Thoracic aorta (tissue), 2 donors: Measurements from ENCODE around the gene IGFL1. TPM values are rescaled to one million over a fixed set of nuclear protein-coding genes. Genes with fewer than 3 reads are reported as not detected.
"Not testable (repeated sequence)": the region's sequence is repeated elsewhere in the genome, so short reads cannot be mapped to it uniquely, and the experiment has no call there.

Source experiments
- ATAC-seq: fragments of 150-250 bp; one replicate; pipeline ENCODE4 v1.8.0; 2017; ENCODE audit warnings: low read depth; ENCODE audit not compliant: insufficient number of reproducible peaks, low FRiP score
- DNase-seq: peaks from one replicate; pipeline ENCODE4 v3.0.0-alpha.2; 2020; ENCODE audit warnings: low spot score
- H3K27ac ChIP-seq, 2 donors: fragments of 200-600 bp; sonication (generic); 1 replicate in 1 of 2; 2 replicates in 1 of 2; pipeline ENCODE4 v1.5.1; 2016; ENCODE audit warnings: mild to moderate bottlenecking in 2 of 2, moderate library complexity in 2 of 2
- H3K27me3 ChIP-seq: fragments of 200-600 bp; sonication (generic); replicated peaks from 2 replicates; pipeline ENCODE4 v1.6.0; 2016; ENCODE audit warnings: mild to moderate bottlenecking; ENCODE audit not compliant: insufficient read depth
- H3K36me3 ChIP-seq: fragments of 200-600 bp; sonication (generic); one replicate; pipeline ENCODE4 v1.5.1; 2016
- H3K4me1 ChIP-seq, 2 donors: fragments of 200-600 bp; sonication (generic); 1 replicate in 1 of 2; 2 replicates in 1 of 2; pipeline versions ENCODE4 v1.5.1 to v1.6.0; 2016; ENCODE audit warnings: low read depth in 2 of 2, mild to moderate bottlenecking in 1 of 2; ENCODE audit not compliant: control insufficient read depth in 1 of 2
- H3K4me3 ChIP-seq: fragments of 200-600 bp; sonication (generic); 2 replicates; pipeline ENCODE4 v1.5.1; 2016; ENCODE audit warnings: mild to moderate bottlenecking
- H3K9me3 ChIP-seq: fragments of 200-600 bp; sonication (generic); 2 replicates; pipeline ENCODE4 v1.5.1; 2016
- total RNA-seq, 2 donors: library from RNA; depleted of rRNA; stranded (reverse); fragments of >200 nt; gene quantifications; one replicate each; pipeline versions ENCODE4 v1.1.0 to v1.2.3, GENCODE V29; 2016
- TF ChIP-seq, protein P1 (sequence below): fragments of 200-600 bp; sonication (generic); IDR thresholded peaks from one replicate; pipeline ENCODE4 v1.5.1; 2019; ENCODE audit warnings: antibody characterized with exemption

Gene IGFL1
- total RNA-seq, 2 donors from 2014 or later: not detected

GRCh38 chr19:46209051-46209450, 20.5 kb upstream of the IGFL1 start:
- Histone ChIP-seq H3K9me3 (no peaks in the 10 kb centered on the region), H3K27me3 (no peaks in the 10 kb centered on the region), H3K27ac (no peak overlapping the region), H3K36me3 (no peaks in the 10 kb centered on the region), H3K4me1 (peaks cover 0 to 19% of the 10 kb centered on the region in 2 donors), H3K4me3 (no peak overlapping the region)
- TF ChIP-seq, protein P1, sequence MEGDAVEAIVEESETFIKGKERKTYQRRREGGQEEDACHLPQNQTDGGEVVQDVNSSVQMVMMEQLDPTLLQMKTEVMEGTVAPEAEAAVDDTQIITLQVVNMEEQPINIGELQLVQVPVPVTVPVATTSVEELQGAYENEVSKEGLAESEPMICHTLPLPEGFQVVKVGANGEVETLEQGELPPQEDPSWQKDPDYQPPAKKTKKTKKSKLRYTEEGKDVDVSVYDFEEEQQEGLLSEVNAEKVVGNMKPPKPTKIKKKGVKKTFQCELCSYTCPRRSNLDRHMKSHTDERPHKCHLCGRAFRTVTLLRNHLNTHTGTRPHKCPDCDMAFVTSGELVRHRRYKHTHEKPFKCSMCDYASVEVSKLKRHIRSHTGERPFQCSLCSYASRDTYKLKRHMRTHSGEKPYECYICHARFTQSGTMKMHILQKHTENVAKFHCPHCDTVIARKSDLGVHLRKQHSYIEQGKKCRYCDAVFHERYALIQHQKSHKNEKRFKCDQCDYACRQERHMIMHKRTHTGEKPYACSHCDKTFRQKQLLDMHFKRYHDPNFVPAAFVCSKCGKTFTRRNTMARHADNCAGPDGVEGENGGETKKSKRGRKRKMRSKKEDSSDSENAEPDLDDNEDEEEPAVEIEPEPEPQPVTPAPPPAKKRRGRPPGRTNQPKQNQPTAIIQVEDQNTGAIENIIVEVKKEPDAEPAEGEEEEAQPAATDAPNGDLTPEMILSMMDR: no peak
- ATAC-seq: no peak
- DNase-seq: no peak

DNA sequence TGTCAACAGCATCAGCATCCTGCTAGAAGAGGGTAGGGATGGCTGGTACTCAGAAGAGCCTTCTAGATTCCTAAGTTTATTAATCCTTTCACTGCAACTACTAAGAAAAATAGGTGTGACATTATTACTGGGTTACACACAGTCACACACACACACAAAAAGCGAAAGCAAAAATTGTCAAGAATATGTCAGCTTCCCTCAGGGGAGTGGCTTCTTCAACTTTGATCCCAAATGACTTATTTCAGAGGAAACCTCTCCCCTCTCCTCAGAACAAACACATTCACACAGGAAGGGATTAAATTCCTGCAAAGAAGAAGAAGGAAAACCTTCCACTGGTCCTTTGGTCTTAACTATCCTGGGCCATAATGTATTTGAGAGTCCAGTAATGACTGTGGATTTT, 20.1 kb upstream of the IGFL1 start:
- ATAC-seq (no peak), DNase-seq (no peak)
- H3K27me3 ChIP-seq: no peaks in the 10 kb centered on the region
- TF ChIP-seq, protein P1: no peak
- peaks cover 0 to 19% of the 10 kb centered on the region in 2 donors for H3K4me1 ChIP-seq
- H3K27ac ChIP-seq: no peak overlapping the region
- H3K9me3 ChIP-seq: no peaks in the 10 kb centered on the region
- H3K4me3 ChIP-seq: no peak overlapping the region
- H3K36me3 ChIP-seq: no peaks in the 10 kb centered on the region

DNA sequence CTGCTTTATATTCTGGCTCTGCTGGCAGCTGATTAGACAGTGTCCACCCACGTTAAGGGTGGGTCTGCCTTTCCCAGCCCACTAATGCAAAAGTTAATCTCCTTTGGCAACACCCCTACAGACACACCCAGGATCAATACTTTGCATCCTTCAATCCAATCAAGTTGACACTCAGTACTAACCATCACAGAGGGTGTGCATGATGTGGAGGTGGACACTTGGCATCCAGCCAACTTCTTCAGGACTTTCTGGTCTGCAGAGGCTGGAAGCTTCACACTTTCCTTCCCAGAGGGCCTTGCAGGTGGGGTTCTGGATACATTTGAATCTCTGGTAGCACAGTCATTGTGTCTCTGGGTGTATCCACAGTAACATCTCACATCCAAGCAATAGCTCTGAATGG, 18.9 kb upstream of the IGFL1 start:
- H3K4me3 ChIP-seq: no peak overlapping the region
- TF ChIP-seq, protein P1: no peak
- DNase-seq: no peak
- H3K4me1 ChIP-seq: peaks cover 0 to 19% of the 10 kb centered on the region in 2 donors
- no peaks in the 10 kb centered on the region for H3K27me3 ChIP-seq
- no peaks in the 10 kb centered on the region for H3K9me3 ChIP-seq
- no peak for ATAC-seq
- H3K36me3 ChIP-seq: no peaks in the 10 kb centered on the region
- no peak overlapping the region for H3K27ac ChIP-seq

GRCh38 chr19:46211201-46211881, 18.2 kb upstream of the IGFL1 start:
- no peak overlapping the region for H3K4me3 ChIP-seq
- ATAC-seq (no peak), DNase-seq (no peak)
- peaks cover 0 to 15% of the 10 kb centered on the region in 2 donors for H3K4me1 ChIP-seq
- no peaks in the 10 kb centered on the region for H3K36me3 ChIP-seq
- no peaks in the 10 kb centered on the region for H3K9me3 ChIP-seq
- H3K27me3 ChIP-seq: no peaks in the 10 kb centered on the region
- H3K27ac ChIP-seq: no peak overlapping the region
- TF ChIP-seq, protein P1: no peak

DNA sequence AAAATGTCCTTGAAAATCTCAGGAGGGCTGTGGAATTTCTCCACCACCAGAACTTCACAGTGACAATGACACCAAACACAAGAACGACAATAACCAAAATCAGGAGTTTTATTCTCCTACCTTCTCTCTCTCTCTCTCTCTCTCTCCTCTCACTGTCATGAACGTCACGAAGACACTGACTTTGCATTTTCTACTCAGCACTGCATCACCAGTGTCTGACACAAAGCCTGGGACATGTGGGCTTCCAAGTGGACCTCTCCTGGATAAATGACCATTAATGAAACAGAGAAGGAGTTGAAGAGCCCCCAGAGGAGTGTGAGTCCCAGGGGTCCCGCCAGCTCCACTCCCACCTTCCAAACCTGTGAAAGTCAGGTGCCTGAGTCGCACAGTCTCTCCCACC, 16.9 kb upstream of the IGFL1 start:
- ATAC-seq, DNase-seq: not testable (repeated sequence)

GRCh38 chr19:46213156-46213555, 16.4 kb upstream of the IGFL1 start:
- ATAC-seq (no peak), DNase-seq (no peak)
- Histone ChIP-seq H3K27ac (no peak overlapping the region), H3K27me3 (no peaks in the 10 kb centered on the region), H3K4me3 (no peak overlapping the region), H3K36me3 (no peaks in the 10 kb centered on the region), H3K4me1 (peaks cover 0 to 15% of the 10 kb centered on the region in 2 donors), H3K9me3 (no peaks in the 10 kb centered on the region)
- TF ChIP-seq, protein P1: no peak

More for the DNA sequence above, 16.9 kb upstream of the IGFL1 start:
- not testable (repeated sequence) for H3K27me3 ChIP-seq, H3K4me3 ChIP-seq, H3K27ac ChIP-seq, H3K36me3 ChIP-seq, H3K9me3 ChIP-seq
- H3K4me1 ChIP-seq: peaks cover 0 to 15% of the 10 kb centered on the region in 2 donors
